Activated CD4-positive, alpha-beta memory T cell treated with anti-CD3 and anti-CD28 coated beads for 36 hours (primary cell): Measurements from ENCODE around the gene R3HDM1. TPM values are rescaled to one million over a fixed set of nuclear protein-coding genes. Genes with fewer than 3 reads are reported as not detected.
A peak's percentile ranks its signal among the peaks of the same experiment; 100 is the strongest.
"Not testable (repeated sequence)": the region's sequence is repeated elsewhere in the genome, so short reads cannot be mapped to it uniquely, and the experiment has no call there.

ENCODE experiments used
- CTCF ChIA-PET: fragments of 350-600 bp; sonication (Branson Sonifier 250); formaldehyde crosslinking; loops from one replicate; lab custom pipeline; 2021; ENCODE audit warnings: antibody characterized with exemption, inconsistent platforms; lab: Charles Lee
- POLR2A ChIA-PET: fragments of 350-600 bp; sonication (Branson Sonifier 250); formaldehyde crosslinking; loops from one replicate; lab custom pipeline; 2021; ENCODE audit warnings: antibody characterized with exemption; lab: Charles Lee
- DNase-seq: peaks from one replicate; pipeline ENCODE4 v3.0.0-alpha.2; 2020
- H3K27ac Mint-ChIP-seq: one replicate; pipeline ENCODE4 v1.8.0; 2021; ENCODE audit warnings: mixed read lengths
- H3K27me3 Mint-ChIP-seq: one replicate; pipeline ENCODE4 v1.8.0; 2021; ENCODE audit warnings: mixed read lengths
- H3K36me3 Mint-ChIP-seq: one replicate; pipeline ENCODE4 v1.8.0; 2021; ENCODE audit warnings: mixed read lengths
- H3K4me1 Mint-ChIP-seq: one replicate; pipeline ENCODE4 v1.8.0; 2021; ENCODE audit warnings: low read depth, mixed read lengths
- H3K4me3 Mint-ChIP-seq: one replicate; pipeline ENCODE4 v1.8.0; 2021; ENCODE audit warnings: mild to moderate bottlenecking, mixed read lengths
- H3K9me3 Mint-ChIP-seq: one replicate; pipeline ENCODE4 v1.8.0; 2021; ENCODE audit warnings: mixed read lengths
- intact Hi-C: fragments of 100-400 bp; cut with micrococcal nuclease; formaldehyde crosslinking; loops from one replicate; pipeline ENCODE4 v1.15.1; 2023
- total RNA-seq, 2 experiments: library from RNA; stranded (reverse); gene quantifications; one replicate each; pipeline ENCODE4 v1.2.3, GENCODE V29; 2021

Gene R3HDM1
- total RNA-seq, 2 experiments from 2014 or later = 49.3 to 56.3 TPM

- H3K27ac Mint-ChIP-seq = peak within 1 kb of the TSS; percentile 71
- H3K9me3 Mint-ChIP-seq = no peaks in the 10 kb centered on the region
- H3K27me3 Mint-ChIP-seq = no peaks in the 10 kb centered on the region
- ChIA-PET CTCF (interaction anchor here (1.0 to 1.9 kb wide), 3 partner anchors 179 to 527 kb away, joined by 3 to 6 read pairs (median 4); no protein-coding TSS in a partner anchor), POLR2A (interaction anchor here (0.8 to 1.6 kb wide), 4 partner anchors 70 to 612 kb away, joined by 3 to 7 read pairs (median 4); partner anchors contain the start of gene CCNT2)
- H3K4me1 Mint-ChIP-seq = peaks cover 31% of the 10 kb centered on the region
- no peaks in the 10 kb centered on the region for H3K36me3 Mint-ChIP-seq
- intact Hi-C loops = loop anchor here (1.0 to 10.0 kb wide), 11 partner anchors 132 to 852 kb away; partner anchors contain the start of genes CCNT2, DARS1, MCM6 and RAB3GAP1
- peak; percentile 97 for DNase-seq
- H3K4me3 Mint-ChIP-seq = no peak within 1 kb of the TSS
Measured at GRCh38 chr2:135530313-135531230, 712 bp upstream of the R3HDM1 start, which contains the start of gene ZRANB3. TSS of gene ZRANB3 (minus strand) at chr2:135531218.

DNA sequence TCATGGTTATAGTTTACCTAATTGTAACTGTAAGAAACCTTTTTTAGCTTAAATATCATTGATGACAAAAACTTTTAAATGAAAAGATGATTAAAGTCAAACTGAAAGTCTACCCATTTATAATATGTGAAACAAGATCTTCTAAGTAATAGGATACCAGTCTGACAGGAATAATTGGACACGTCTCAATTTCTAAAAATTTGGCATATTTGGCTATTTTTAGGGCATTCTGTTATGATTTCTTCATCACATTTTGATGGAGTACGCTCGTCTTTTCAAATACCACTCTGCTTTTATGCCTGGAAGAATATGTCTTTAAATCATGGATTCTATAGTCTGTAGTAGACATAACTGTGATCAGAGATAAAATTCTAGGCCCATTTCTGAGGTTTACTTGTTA lies 1.3 kb downstream of the R3HDM1 start:
- no peaks in the 10 kb centered on the region for H3K27me3 Mint-ChIP-seq
- no peaks in the 10 kb centered on the region for H3K9me3 Mint-ChIP-seq
- ChIA-PET CTCF (interaction anchor here (1.1 to 1.9 kb wide), 2 partner anchors 59 to 177 kb away, joined by 4 read pairs; no protein-coding TSS in a partner anchor), POLR2A (no interaction called here)
- peaks cover 2% of the 10 kb centered on the region for H3K36me3 Mint-ChIP-seq
- intact Hi-C loops = loop anchor here (5.0 to 10.0 kb wide), 2 partner anchors 130 to 358 kb away; no protein-coding TSS in a partner anchor
- DNase-seq = no peak
- H3K4me1 Mint-ChIP-seq = peaks cover 29% of the 10 kb centered on the region
- no peak overlapping the region for H3K27ac Mint-ChIP-seq
- no peak overlapping the region for H3K4me3 Mint-ChIP-seq

GRCh38 chr2:135533545-135533944 lies 2.3 kb downstream of the R3HDM1 start:
- H3K4me1 Mint-ChIP-seq = peaks cover 26% of the 10 kb centered on the region
- POLR2A ChIA-PET, CTCF ChIA-PET, H3K4me3 Mint-ChIP-seq, H3K27ac Mint-ChIP-seq, H3K36me3 Mint-ChIP-seq, H3K9me3 Mint-ChIP-seq, DNase-seq, H3K27me3 Mint-ChIP-seq: not testable (repeated sequence)
- intact Hi-C loops = loop anchor here (5.0 to 10.0 kb wide), 2 partner anchors 129 to 359 kb away; no protein-coding TSS in a partner anchor

GRCh38 chr2:135546436-135546835 lies 15.2 kb downstream of the R3HDM1 start:
- Mint-ChIP-seq H3K27me3 (no peaks in the 10 kb centered on the region), H3K4me3 (no peak overlapping the region), H3K36me3 (peaks cover 4% of the 10 kb centered on the region), H3K9me3 (no peaks in the 10 kb centered on the region), H3K27ac (no peak overlapping the region), H3K4me1 (peaks cover 11% of the 10 kb centered on the region)
- POLR2A ChIA-PET = no interaction called here
- DNase-seq = no peak
- CTCF ChIA-PET = no interaction called here
- intact Hi-C loops = no loop called here

- no peak overlapping the region for H3K27ac Mint-ChIP-seq
- POLR2A ChIA-PET = no interaction called here
- peaks cover 4% of the 10 kb centered on the region for H3K36me3 Mint-ChIP-seq
- no peaks in the 10 kb centered on the region for H3K9me3 Mint-ChIP-seq
- no peaks in the 10 kb centered on the region for H3K27me3 Mint-ChIP-seq
- DNase-seq = no peak
- CTCF ChIA-PET = no interaction called here
- intact Hi-C loops = no loop called here
- peaks cover 11% of the 10 kb centered on the region for H3K4me1 Mint-ChIP-seq
- no peak overlapping the region for H3K4me3 Mint-ChIP-seq
Measured at GRCh38 chr2:135547311-135547710, 16.0 kb downstream of the R3HDM1 start.

DNA sequence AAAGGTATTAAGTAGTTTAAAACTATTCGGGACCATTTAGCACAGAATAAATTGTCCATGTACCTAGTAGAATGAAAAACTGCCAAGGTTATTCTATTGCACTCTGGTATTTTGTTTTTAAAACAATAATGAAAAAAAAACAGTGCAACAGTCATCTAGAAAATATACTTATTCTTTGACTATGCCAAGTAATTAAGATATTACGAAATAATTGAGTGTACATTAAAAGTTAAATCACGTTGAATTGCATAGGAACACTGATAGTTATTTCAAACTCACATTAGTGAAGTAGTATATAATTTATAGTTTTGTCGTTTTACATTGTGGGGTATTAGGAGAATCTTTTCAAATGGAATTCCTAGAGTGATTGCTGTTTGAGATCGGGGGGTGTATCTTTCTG lies 20.1 kb downstream of the R3HDM1 start:
- CTCF ChIA-PET = no interaction called here
- no peaks in the 10 kb centered on the region for H3K9me3 Mint-ChIP-seq
- DNase-seq = no peak
- no peaks in the 10 kb centered on the region for H3K27me3 Mint-ChIP-seq
- peaks cover 5% of the 10 kb centered on the region for H3K4me1 Mint-ChIP-seq
- H3K36me3 Mint-ChIP-seq = peaks cover 5% of the 10 kb centered on the region
- POLR2A ChIA-PET = interaction anchor here (0.6 kb wide), 1 partner anchor 52 kb away, joined by 3 read pairs; no protein-coding TSS in a partner anchor
- no peak overlapping the region for H3K4me3 Mint-ChIP-seq
- intact Hi-C loops = no loop called here
- no peak overlapping the region for H3K27ac Mint-ChIP-seq

DNA sequence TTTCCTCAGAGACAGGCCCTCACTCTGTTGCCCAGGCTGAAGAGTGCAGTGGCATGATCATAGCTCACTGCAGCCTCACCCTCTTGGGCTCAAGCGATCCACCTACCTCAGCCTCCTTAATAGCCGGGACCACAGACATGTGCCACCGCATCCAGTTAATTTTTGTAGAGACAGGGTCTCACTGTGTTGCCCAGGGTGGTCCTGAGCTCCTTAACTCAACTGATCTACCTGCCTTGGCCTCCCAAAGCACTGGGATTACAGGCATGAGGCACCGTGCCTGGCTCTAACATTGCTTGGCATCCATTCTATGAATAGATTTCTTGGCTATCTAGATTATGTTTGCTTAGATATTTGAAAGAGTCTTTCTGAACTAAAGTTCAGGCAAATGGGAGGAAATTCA lies 21.6 kb downstream of the R3HDM1 start:
- POLR2A ChIA-PET = no interaction called here

GRCh38 chr2:135555311-135555710 lies 24.0 kb downstream of the R3HDM1 start:
- POLR2A ChIA-PET = no interaction called here
- H3K36me3 Mint-ChIP-seq = peaks cover 1% of the 10 kb centered on the region
- CTCF ChIA-PET = no interaction called here

More for the DNA sequence above, 21.6 kb downstream of the R3HDM1 start:
- Mint-ChIP-seq H3K36me3 (peaks cover 4% of the 10 kb centered on the region), H3K4me1 (peaks cover 2% of the 10 kb centered on the region), H3K4me3 (no peak overlapping the region), H3K27me3 (no peaks in the 10 kb centered on the region), H3K27ac (no peak overlapping the region), H3K9me3 (no peaks in the 10 kb centered on the region)
- CTCF ChIA-PET = no interaction called here
- no peak for DNase-seq
- intact Hi-C loops = no loop called here

DNA sequence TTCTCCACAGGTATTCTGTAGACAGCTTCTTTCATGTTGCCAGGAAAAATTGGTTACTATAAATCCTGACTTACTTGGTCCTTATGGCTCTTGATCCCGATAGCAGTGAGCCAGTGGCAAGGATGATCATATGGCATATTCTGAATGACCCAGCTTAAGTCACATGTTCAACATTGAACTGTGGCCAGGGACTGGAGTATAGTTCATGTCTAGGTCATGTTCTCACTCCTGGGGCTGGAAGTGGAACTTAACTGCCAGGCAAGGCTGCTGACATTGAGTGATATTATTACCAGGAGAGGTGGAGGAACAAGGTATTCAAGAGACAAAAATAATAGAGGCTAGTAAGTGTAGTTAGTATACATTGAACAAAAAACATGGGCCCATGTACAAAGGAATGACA lies 26.2 kb downstream of the R3HDM1 start:
- Mint-ChIP-seq H3K4me3 (no peak overlapping the region), H3K27me3 (no peaks in the 10 kb centered on the region), H3K9me3 (no peaks in the 10 kb centered on the region), H3K36me3 (peaks cover 2% of the 10 kb centered on the region), H3K27ac (no peak overlapping the region), H3K4me1 (peaks cover 6% of the 10 kb centered on the region)
- no peak for DNase-seq
- ChIA-PET POLR2A (interaction anchor here (1.0 kb wide), 1 partner anchor 13 kb away, joined by 3 read pairs; no protein-coding TSS in a partner anchor), CTCF (no interaction called here)
- intact Hi-C loops = no loop called here

More at GRCh38 chr2:135555311-135555710, 24.0 kb downstream of the R3HDM1 start:
- Mint-ChIP-seq H3K4me3 (no peak overlapping the region), H3K9me3 (no peaks in the 10 kb centered on the region), H3K27me3 (no peaks in the 10 kb centered on the region), H3K4me1 (peaks cover 3% of the 10 kb centered on the region), H3K27ac (no peak overlapping the region)
- no peak for DNase-seq
- intact Hi-C loops = no loop called here

GRCh38 chr2:135561925-135562324 lies 30.6 kb downstream of the R3HDM1 start:
- intact Hi-C loops = no loop called here

GRCh38 chr2:135563793-135564192 lies 32.5 kb downstream of the R3HDM1 start:
- peak; percentile 35 for DNase-seq
- intact Hi-C loops = no loop called here
- ChIA-PET POLR2A (no interaction called here), CTCF (no interaction called here)
- no peak overlapping the region for H3K27ac Mint-ChIP-seq
- H3K4me3 Mint-ChIP-seq = no peak overlapping the region
- H3K9me3 Mint-ChIP-seq = no peaks in the 10 kb centered on the region
- no peaks in the 10 kb centered on the region for H3K27me3 Mint-ChIP-seq
- H3K36me3 Mint-ChIP-seq = peaks cover 5% of the 10 kb centered on the region
- peaks cover 8% of the 10 kb centered on the region for H3K4me1 Mint-ChIP-seq

More at GRCh38 chr2:135561925-135562324, 30.6 kb downstream of the R3HDM1 start:
- peaks cover 5% of the 10 kb centered on the region for H3K36me3 Mint-ChIP-seq
- H3K27ac Mint-ChIP-seq = no peak overlapping the region
- CTCF ChIA-PET = no interaction called here
- H3K4me1 Mint-ChIP-seq = peaks cover 10% of the 10 kb centered on the region
- H3K27me3 Mint-ChIP-seq = no peaks in the 10 kb centered on the region
- H3K9me3 Mint-ChIP-seq = no peaks in the 10 kb centered on the region
- H3K4me3 Mint-ChIP-seq = no peak overlapping the region
- POLR2A ChIA-PET = no interaction called here
- no peak for DNase-seq

- no peak for DNase-seq
- POLR2A ChIA-PET = no interaction called here
- CTCF ChIA-PET = no interaction called here
- Mint-ChIP-seq H3K36me3 (peaks cover 9% of the 10 kb centered on the region), H3K4me3 (no peak overlapping the region), H3K27ac (no peak overlapping the region), H3K9me3 (no peaks in the 10 kb centered on the region), H3K4me1 (no peaks in the 10 kb centered on the region), H3K27me3 (no peaks in the 10 kb centered on the region)
- intact Hi-C loops = no loop called here
Measured at GRCh38 chr2:135570884-135571283, 39.6 kb downstream of the R3HDM1 start.
